NCI-H82 treated with DMSO at 0.1 percent for 48 hours (cell line): ENCODE data around the gene COBL.

Experiments
- DNase-seq: peaks from one replicate; lab custom pipeline; 2025; ENCODE audit not compliant: unreplicated experiment; lab: John Stamatoyannopoulos, UW

Gene COBL

GRCh38 chr7:51308265-51308664 is 8.3 kb downstream of the COBL start:
- peak; percentile 77 for DNase-seq

- no peak for DNase-seq
Observed at GRCh38 chr7:51307651-51308210, 8.9 kb downstream of the COBL start.

- DNase-seq = no peak
Observed at GRCh38 chr7:51306761-51307160, 9.8 kb downstream of the COBL start.

GRCh38 chr7:51304729-51305128 is 11.9 kb downstream of the COBL start:
- DNase-seq = no peak

GRCh38 chr7:51303142-51303525 is 13.5 kb downstream of the COBL start:
- no peak for DNase-seq

GRCh38 chr7:51301806-51302205 is 14.8 kb downstream of the COBL start:
- no peak for DNase-seq

GRCh38 chr7:51300762-51301674 is 15.6 kb downstream of the COBL start:
- no peak for DNase-seq

- no peak for DNase-seq
Observed at GRCh38 chr7:51299391-51300133, 17.0 kb downstream of the COBL start.

- no peak for DNase-seq
Observed at GRCh38 chr7:51298912-51299311, 17.7 kb downstream of the COBL start.

- no peak for DNase-seq
Observed at GRCh38 chr7:51297986-51298385, 18.6 kb downstream of the COBL start.

GRCh38 chr7:51295440-51296245 is 21.0 kb downstream of the COBL start:
- peak; percentile 56 for DNase-seq

GRCh38 chr7:51292596-51292995 is 24.0 kb downstream of the COBL start:
- DNase-seq = peak; percentile 15

GRCh38 chr7:51290702-51291540 is 25.7 kb downstream of the COBL start:
- no peak for DNase-seq

- DNase-seq = no peak
Observed at GRCh38 chr7:51290304-51290637, 26.3 kb downstream of the COBL start.

GRCh38 chr7:51289623-51290303 is 26.8 kb downstream of the COBL start:
- no peak for DNase-seq

- peak; percentile 29 for DNase-seq
Observed at GRCh38 chr7:51288896-51289622, 27.6 kb downstream of the COBL start.

- DNase-seq = no peak
Observed at GRCh38 chr7:51286401-51286800, 30.2 kb downstream of the COBL start.

GRCh38 chr7:51280156-51280555 is 36.5 kb downstream of the COBL start:
- DNase-seq = peak; percentile 12

GRCh38 chr7:51279391-51280023 is 37.1 kb downstream of the COBL start:
- peak; percentile 7 for DNase-seq
